ENCODE results near the gene QKI.

The QKI gene

DNA sequence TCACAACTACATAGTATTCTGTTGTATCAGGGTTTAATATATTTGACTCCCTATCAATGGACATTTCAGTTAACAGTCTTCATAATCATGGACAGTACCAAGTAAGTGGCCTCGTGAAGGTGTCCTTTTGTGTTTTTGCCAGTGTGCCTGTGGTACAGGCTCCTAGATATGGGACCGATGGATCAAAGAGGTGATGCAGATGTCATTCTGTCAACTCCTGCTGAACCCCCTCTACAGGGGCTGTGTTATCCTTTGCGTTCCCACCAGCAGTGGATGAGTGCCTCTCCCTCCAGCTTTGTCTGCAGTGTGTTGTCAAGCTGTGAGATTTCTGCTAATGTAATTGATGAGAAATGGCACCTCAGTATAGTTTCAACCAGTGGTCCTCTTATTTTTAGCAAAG, 210.7 kb downstream of the QKI start:
- DNase-seq: no peak

GRCh38 chr6:163626073-163626867, 211.8 kb downstream of the QKI start:
- DNase-seq: no peak

- no peak for DNase-seq
These were observed 212.9 kb downstream of the QKI start for GRCh38 chr6:163627274-163628062.

Data from activated T-cell treated with anti-CD3 and anti-CD28 coated beads, Interleukin-2, amount 50 U/mL, for 48 hours (primary cell).